ENCODE data around the gene AHDC1. TPM values are rescaled to one million over a fixed set of nuclear protein-coding genes. Genes with fewer than 3 reads are reported as not detected.

AHDC1 gene
- total RNA-seq, 1 donor from 2014 or later: 205 TPM

GRCh38 chr1:27551953-27552312 is 52.0 kb downstream of the AHDC1 start:
- no peaks in the 10 kb centered on the region for H3K9me3 ChIP-seq
- peak overlapping the region; percentile 89 to 95 for H3K27ac ChIP-seq
- no peak for DNase-seq (ENCODE audit: low spot score in 2 of 2)
- H3K27me3 ChIP-seq: no peaks in the 10 kb centered on the region
- H3K4me1 ChIP-seq: peaks cover 20 to 37% of the 10 kb centered on the region in 2 donors
- no peak overlapping the region for H3K4me3 ChIP-seq
- TF ChIP-seq CTCF (IDR thresholded peaks at IDR 0.05): no peak
- intact Hi-C loops (cut with DNase I): no loop called here
- peaks cover 58 to 62% of the 10 kb centered on the region in 2 donors for H3K36me3 ChIP-seq

- Histone ChIP-seq H3K27me3 (no peaks in the 10 kb centered on the region), H3K27ac (peak overlapping the region in 1 of 2 donors; percentile 22), H3K4me3 (no peak overlapping the region), H3K9me3 (no peaks in the 10 kb centered on the region), H3K36me3 (peaks cover 64 to 68% of the 10 kb centered on the region in 2 donors), H3K4me1 (peaks cover 20 to 35% of the 10 kb centered on the region in 2 donors)
- DNase-seq (ENCODE audit: low spot score in 2 of 2): no peak
- intact Hi-C loops (cut with DNase I): no loop called here
- no peak for TF ChIP-seq CTCF (IDR thresholded peaks at IDR 0.05)
These were observed 52.6 kb downstream of the AHDC1 start for GRCh38 chr1:27551170-27551952.

- Histone ChIP-seq H3K36me3 (peaks cover 66 to 73% of the 10 kb centered on the region in 2 donors), H3K27ac (peak overlapping the region in 1 of 2 donors; percentile 22), H3K4me3 (no peak overlapping the region), H3K9me3 (no peaks in the 10 kb centered on the region), H3K27me3 (no peaks in the 10 kb centered on the region), H3K4me1 (peaks cover 22 to 35% of the 10 kb centered on the region in 2 donors)
- no peak for TF ChIP-seq CTCF (IDR thresholded peaks at IDR 0.05)
- intact Hi-C loops (cut with DNase I): no loop called here
- no peak for DNase-seq (ENCODE audit: low spot score in 2 of 2)
These were observed 53.3 kb downstream of the AHDC1 start for GRCh38 chr1:27550510-27551169.

- Histone ChIP-seq H3K4me3 (no peak overlapping the region), H3K27me3 (no peaks in the 10 kb centered on the region), H3K36me3 (peaks cover 66 to 73% of the 10 kb centered on the region in 2 donors), H3K9me3 (no peaks in the 10 kb centered on the region), H3K4me1 (peaks cover 22 to 35% of the 10 kb centered on the region in 2 donors), H3K27ac (peak overlapping the region in 1 of 2 donors; percentile 22)
- no peak for DNase-seq (ENCODE audit: low spot score in 2 of 2)
- intact Hi-C loops (cut with DNase I): no loop called here
- no peak for TF ChIP-seq CTCF (IDR thresholded peaks at IDR 0.05)
These were observed 54.0 kb downstream of the AHDC1 start for GRCh38 chr1:27549807-27550408.

- no peak overlapping the region for H3K4me3 ChIP-seq
- intact Hi-C loops (cut with DNase I): no loop called here
- DNase-seq (ENCODE audit: low spot score in 2 of 2): no peak
- no peak for TF ChIP-seq CTCF (IDR thresholded peaks at IDR 0.05)
- peaks cover 24 to 35% of the 10 kb centered on the region in 2 donors for H3K4me1 ChIP-seq
- peaks cover 66 to 73% of the 10 kb centered on the region in 2 donors for H3K36me3 ChIP-seq
- no peaks in the 10 kb centered on the region for H3K9me3 ChIP-seq
- no peaks in the 10 kb centered on the region for H3K27me3 ChIP-seq
- H3K27ac ChIP-seq: peak overlapping the region in 1 of 2 donors; percentile 9
These were observed 54.9 kb downstream of the AHDC1 start for GRCh38 chr1:27548858-27549719.
